Measurements from ENCODE around the gene PEX19.

GRCh38 chr1:160300173-160300572, 15.2 kb upstream of the PEX19 start:
- TF ChIP-seq CTCF (IDR thresholded peaks at IDR 0.05) (no peak), POLR2A (IDR thresholded peaks at IDR 0.05) (no peak)
